GM19035 (cell line): ENCODE results near the gene PHLPP2.

Experiments used
- ATAC-seq: cut with Tn5 transposase; IDR thresholded peaks from one replicate; pipeline ENCODE4 v1.9.1; 2021; ENCODE audit not compliant: unreplicated experiment

PHLPP2 gene

GRCh38 chr16:71724320-71724751, at the start of gene PHLPP2:
PHLPP2 (minus strand) TSS chr16:71724701; CDS start chr16:71714795, 9,906 bp downstream.
- no peak for ATAC-seq

DNA sequence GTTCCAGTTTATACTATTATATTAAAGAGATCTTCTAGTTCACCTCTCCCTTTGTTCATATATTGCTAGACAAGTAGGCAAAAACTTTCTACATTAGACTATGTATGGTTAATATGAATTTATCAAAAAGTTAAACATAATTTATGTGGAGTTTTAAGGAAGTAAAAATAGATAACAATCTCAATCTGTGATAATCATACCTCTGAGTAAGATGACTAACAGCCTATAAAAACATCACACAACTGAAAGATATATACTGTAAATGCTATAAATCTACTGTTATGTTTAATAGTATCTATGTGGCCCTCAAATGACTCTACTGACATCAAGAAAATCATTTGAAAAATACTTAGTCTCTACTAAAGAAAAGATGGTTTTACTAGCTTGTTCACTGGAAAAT, 47.1 kb upstream of the PHLPP2 start:
- ATAC-seq: no peak

DNA sequence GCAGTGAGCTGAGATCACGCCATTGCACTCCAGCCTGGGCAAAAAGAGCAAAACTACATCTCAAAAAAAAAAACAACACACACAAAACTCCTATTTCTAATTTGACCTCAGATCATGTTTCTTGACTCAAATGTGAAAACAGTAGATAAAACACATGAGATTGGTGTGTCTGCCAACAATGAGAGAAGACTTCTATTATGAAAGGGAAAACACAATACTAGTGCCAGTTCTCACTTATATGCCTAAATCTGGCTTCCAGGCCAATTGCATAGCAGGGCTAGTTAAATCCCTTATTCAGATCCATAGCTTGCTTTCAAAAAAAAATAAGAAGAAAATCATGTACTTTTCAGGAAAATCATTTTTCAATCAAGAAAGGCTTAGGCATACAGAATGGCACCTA, 44.7 kb upstream of the PHLPP2 start:
- no peak for ATAC-seq

DNA sequence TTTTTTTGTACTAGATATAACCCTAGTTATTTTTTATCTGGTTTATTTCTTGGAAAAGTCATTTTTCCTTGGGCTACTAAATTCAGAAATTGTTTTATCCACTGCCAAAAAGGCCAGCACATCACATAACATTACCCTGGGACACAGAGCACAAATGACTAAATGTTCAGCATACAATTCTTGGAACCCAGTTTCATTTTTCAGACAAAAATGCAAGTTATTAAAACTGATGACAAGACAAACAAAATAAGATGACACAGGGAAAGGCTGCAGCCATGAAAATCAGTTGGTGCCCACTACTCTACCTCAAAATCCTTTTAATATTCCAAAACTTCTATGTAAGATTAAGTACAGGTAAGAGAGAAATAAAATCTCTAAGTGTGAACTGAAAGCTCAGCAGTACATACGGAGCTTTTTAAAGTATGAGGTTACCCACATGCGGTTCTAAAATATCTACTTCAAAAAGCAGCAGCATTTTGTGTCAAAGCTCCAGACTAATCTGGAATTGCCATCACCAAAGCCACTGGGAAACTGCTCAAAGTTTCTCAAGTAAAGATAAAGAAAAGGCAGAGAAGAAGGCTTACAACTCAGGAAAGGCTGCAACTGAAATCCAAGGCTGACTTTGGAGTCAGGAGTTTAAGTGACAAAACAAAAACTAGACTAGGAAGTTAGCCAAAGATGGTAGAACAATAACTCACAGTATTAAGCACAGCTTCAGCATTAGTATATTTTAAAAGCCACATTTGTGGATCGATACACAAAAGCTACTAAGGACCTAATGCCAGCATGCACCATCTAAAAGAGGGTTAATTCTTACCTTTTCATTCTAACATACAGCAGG, 42.8 kb upstream of the PHLPP2 start:
- no peak for ATAC-seq

GRCh38 chr16:71762186-71762585, 37.7 kb upstream of the PHLPP2 start:
- ATAC-seq: no peak

DNA sequence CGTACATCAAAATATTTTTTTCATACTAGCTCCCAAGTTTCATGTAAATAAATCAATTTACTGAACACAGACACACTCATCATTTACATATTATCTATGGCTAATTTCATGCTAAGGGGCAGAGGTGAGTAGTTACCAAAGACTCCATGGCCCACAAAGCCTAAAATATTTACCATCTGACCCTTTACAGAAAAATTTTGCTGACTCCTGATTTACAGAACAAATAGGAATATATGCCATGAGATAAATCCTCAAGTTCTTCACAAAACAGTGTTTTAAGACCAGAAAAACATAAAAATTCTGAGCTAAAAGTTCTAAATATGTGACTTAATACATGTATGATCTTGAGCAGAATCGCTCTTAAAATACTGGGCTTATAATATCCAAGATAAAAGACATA, 36.6 kb upstream of the PHLPP2 start:
- no peak for ATAC-seq

GRCh38 chr16:71758293-71758760, 33.8 kb upstream of the PHLPP2 start:
- no peak for ATAC-seq

DNA sequence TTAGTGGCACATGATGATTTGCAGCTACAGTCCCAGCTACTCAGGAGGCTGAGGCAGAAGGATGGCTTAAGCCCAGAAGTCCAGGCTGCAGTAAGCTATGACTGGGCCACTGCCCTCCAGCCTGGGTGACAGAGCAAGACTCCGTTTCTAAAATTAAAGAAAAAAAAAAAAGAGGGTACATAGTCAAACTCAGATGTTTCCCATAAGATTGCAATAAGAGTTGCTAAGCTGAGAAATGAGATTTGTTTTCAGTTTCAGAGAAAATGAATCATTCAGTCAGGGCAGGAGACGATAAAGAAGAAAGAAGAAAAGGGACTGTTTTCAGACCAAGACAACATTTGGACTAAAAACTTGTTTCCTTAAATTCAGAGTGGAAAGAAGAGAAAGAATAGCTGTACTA, 30.2 kb upstream of the PHLPP2 start:
- no peak for ATAC-seq

- no peak for ATAC-seq
Observed at GRCh38 chr16:71754108-71754507, 29.6 kb upstream of the PHLPP2 start.

GRCh38 chr16:71748226-71748625, 23.7 kb upstream of the PHLPP2 start:
- no peak for ATAC-seq

DNA sequence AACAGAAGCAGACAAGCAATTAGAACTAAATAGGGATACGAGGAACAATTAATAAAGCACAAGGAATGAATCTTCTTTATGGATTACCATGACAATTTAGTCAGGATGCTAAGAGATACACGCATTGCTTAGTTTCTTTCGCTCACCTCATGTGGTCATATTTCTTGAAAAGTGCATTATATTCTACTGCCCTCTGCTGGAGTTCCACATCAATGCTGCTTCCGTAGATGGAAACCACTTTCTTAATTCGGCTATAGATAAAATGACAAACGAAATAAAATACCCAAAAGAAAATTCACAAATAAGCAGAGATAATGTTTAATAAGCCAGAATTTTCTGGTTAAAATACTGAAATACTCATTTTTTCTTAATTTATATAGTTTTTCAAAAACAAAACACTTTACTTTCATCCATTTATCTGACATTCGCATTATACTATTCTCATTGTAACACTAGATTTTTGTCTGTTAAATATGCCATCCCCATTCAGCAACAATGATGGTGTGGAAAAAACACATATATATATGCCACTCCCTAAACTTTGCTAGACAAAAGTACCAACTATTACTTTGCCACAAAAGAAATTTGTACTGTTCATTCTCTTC, 22.0 kb upstream of the PHLPP2 start:
- no peak for ATAC-seq

DNA sequence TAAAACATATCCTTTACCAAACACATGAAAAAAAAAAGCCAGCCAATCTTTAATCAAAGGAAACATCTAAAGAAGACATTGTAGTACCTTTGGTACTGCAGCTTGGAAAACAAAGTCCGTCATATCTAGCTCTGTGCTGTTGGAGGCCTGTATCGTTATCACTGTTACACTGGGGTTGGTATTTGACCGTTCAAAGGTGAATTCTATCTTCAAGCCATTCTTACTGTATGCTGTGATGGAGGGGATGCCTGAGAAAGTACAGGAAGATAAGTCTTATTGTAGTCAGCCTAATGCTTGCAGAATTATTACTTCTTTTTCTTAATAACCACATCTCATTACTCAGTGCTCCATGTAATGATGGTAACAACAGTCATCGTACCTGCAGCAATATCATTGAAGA, 14.4 kb upstream of the PHLPP2 start:
- ATAC-seq: no peak

DNA sequence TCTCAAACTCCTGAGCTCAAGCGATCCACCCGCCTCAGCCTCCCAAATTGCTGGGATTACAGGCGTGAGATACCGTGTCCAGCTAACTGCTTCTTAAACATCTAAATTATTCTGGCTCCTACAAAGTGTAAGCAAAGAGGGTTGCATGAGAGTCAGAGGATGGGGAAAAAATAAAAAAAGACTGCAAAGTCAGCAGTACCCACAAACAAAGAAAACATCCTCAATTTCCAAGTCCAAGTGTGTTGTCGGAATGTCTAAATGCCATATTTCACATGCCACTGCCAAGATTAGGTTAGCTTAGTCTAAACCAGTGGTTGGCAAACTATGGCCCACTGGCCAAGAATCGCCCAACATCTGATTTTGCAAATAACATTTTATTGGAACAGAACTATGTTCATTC, 13.0 kb upstream of the PHLPP2 start:
- ATAC-seq: no peak

GRCh38 chr16:71734511-71734910, 10.0 kb upstream of the PHLPP2 start:
- ATAC-seq: no peak

GRCh38 chr16:71732587-71732986, 8.1 kb upstream of the PHLPP2 start:
- no peak for ATAC-seq

- no peak for ATAC-seq
Observed at GRCh38 chr16:71727551-71728324, 3.2 kb upstream of the PHLPP2 start.

GRCh38 chr16:71726476-71727315, 2.2 kb upstream of the PHLPP2 start:
- ATAC-seq: no peak

GRCh38 chr16:71723537-71724319, 773 bp downstream of the PHLPP2 start:
- peak; percentile 74 for ATAC-seq

- ATAC-seq: peak; percentile 40
Observed at GRCh38 chr16:71722801-71723536, 1.5 kb downstream of the PHLPP2 start.
